ENCODE data around the gene OOSP4B. TPM values are rescaled to one million over a fixed set of nuclear protein-coding genes. Genes with fewer than 3 reads are reported as not detected.
"Not testable (repeated sequence)": the region's sequence is repeated elsewhere in the genome, so short reads cannot be mapped to it uniquely, and the experiment has no call there.

Gene OOSP4B
- polyA plus RNA-seq, 2 of the 4 experiments (the other 2 are of a cell fraction) = not detected

DNA sequence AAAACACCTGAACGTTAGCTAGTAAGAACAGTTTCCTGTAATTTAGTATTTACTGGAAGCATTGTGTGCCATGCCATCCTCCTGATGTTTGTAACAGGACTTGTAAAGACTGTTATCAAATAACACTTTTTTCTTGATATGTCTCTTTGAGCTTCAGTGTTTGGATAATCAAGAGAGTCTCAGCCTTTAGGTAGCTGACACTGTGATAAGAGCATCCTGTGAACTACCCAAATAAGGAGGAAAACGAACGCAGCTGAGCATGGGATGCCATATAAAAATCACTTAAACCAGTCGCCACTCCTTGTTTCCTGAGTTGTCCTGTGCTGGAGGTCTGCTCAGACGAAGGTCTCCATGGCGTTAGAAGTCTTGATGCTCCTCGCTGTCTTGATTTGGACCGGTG, 23.1 kb downstream of the OOSP4B start, which contains the start of gene OOSP2:
OOSP2 (plus strand) TSS at position 301 of the 400 bp plus-strand sequence; CDS start at position 352, 51 bp downstream.
- Histone ChIP-seq H3K9me3 (no peaks in the 10 kb centered on the region), H3K4me3 (no peak within 1 kb of the TSS), H3K27ac (no peak within 1 kb of the TSS), H3K4me1 (no peaks in the 10 kb centered on the region), H3K4me2 (no peak within 1 kb of the TSS)
- FAIRE-seq = no peak
- 25% methylated on average over 8 of the region's 8 CpGs for WGBS (ENCODE audit: missing lambda C conversion rate)
- TF ChIP-seq, protein P1, sequence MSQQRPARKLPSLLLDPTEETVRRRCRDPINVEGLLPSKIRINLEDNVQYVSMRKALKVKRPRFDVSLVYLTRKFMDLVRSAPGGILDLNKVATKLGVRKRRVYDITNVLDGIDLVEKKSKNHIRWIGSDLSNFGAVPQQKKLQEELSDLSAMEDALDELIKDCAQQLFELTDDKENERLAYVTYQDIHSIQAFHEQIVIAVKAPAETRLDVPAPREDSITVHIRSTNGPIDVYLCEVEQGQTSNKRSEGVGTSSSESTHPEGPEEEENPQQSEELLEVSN (IDR thresholded peaks at IDR 0.05; ENCODE audit: borderline replicate concordance, low read depth) = no peak
- TF ChIP-seq, protein P2, sequence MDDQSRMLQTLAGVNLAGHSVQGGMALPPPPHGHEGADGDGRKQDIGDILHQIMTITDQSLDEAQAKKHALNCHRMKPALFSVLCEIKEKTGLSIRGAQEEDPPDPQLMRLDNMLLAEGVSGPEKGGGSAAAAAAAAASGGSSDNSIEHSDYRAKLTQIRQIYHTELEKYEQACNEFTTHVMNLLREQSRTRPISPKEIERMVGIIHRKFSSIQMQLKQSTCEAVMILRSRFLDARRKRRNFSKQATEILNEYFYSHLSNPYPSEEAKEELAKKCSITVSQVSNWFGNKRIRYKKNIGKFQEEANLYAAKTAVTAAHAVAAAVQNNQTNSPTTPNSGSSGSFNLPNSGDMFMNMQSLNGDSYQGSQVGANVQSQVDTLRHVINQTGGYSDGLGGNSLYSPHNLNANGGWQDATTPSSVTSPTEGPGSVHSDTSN (IDR thresholded peaks at IDR 0.05) = no peak
- no peak for TF ChIP-seq RAD21 (conservative IDR thresholded peaks at IDR 0.05 in 1 of 2, IDR thresholded peaks at IDR 0.05 in 1 of 2)
- TF ChIP-seq POLR2A (IDR thresholded peaks at IDR 0.05; ENCODE audit: low read length) = no peak
- no peak for TF ChIP-seq RCOR1 (IDR thresholded peaks at IDR 0.05; ENCODE audit: low read depth, low read length)
- ATAC-seq = no peak
- POLR2A ChIA-PET = no interaction called here
- CTCF ChIA-PET = no interaction called here
- no peak for DNase-seq (ENCODE audit: low read depth in 1 of 2, low spot score in 1 of 2)

DNA sequence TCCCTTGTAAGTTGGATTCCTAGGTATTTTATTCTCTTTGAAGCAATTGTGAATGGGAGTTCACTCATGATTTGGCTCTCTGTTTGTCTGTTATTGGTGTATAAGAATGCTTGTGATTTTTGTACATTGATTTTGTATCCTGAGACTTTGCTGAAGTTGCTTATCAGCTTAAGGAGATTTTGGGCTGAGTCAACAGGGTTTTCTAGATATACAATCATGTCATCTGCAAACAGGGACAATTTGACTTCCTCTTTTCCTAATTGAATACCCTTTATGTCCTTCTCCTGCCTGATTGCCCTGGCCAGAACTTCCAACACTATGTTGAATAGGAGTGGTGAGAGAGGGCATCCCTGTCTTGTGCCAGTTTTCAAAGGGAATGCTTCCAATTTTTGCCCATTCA, 33.4 kb downstream of the OOSP4B start:
- H3K27ac ChIP-seq; H3K9me3 ChIP-seq; H3K4me3 ChIP-seq; H3K4me2 ChIP-seq; CTCF ChIA-PET; ATAC-seq; DNase-seq (ENCODE audit: low read depth in 1 of 2, low spot score in 1 of 2); POLR2A ChIA-PET; H3K4me1 ChIP-seq; FAIRE-seq: not testable (repeated sequence)

DNA sequence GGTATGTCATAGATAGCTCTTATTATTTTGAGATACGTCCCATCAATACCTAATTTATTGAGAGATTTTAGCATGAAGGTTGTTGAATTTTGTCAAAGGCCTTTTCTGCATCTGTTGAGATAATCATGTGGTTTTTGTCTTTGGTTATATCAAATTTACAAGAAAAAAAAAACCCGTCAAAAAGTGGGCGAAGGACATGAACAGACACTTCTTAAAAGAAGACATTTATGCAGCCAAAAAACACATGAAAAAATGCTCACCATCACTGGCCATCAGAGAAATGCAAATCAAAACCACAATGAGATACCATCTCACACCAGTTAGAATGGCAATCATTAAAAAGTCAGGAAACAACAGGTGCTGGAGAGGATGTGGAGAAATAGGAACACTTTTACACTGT, 33.9 kb downstream of the OOSP4B start:
- POLR2A ChIA-PET; CTCF ChIA-PET; H3K4me3 ChIP-seq; FAIRE-seq; H3K4me2 ChIP-seq; H3K9me3 ChIP-seq; DNase-seq (ENCODE audit: low read depth in 1 of 2, low spot score in 1 of 2); ATAC-seq; H3K27ac ChIP-seq; H3K4me1 ChIP-seq: not testable (repeated sequence)
- WGBS (ENCODE audit: missing lambda C conversion rate) = 48% methylated on average over 3 of the region's 3 CpGs

DNA sequence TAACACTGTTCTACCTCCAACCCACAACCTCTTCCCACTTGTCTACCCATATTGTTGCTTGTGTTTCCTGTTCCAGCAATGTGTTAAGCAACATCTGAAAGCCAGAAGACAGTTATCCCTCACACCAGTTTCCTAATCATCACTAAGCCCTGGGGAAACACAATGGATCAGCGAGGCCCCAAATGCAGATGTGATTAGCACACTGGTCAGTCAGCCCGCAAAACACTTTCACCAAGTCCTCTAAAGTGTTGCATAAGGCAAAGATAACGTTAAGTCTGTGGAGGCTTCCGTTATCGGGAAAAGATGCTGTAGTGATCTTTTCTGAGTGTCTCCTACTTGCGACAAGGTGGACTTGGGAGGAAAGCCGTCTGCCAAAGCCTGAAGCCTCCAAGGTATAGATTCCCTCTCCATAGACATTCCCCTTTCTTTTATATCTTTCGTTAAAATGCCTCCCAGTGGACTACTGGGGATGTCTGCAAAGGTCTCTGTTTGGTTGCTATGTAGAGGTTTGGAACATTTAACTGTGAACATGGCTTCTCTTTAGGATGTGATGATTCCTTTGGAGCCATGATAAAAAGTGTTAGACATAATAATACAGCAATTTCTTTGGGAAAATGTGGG, 39.5 kb downstream of the OOSP4B start, which contains the start of gene MS4A3:
MS4A3 (plus strand) TSS at position 317 of the 621 bp plus-strand sequence. CDS start 4,496 bp downstream, outside the sequence.
- DNase-seq (ENCODE audit: low read depth in 1 of 2, low spot score in 1 of 2) (no peak), FAIRE-seq (no peak), ATAC-seq (peak in 1 of 2 experiments; percentile 50; a peak in 1 of 6 replicates)
- H3K27ac ChIP-seq = no peak within 1 kb of the TSS
- CTCF ChIA-PET = no interaction called here
- WGBS (ENCODE audit: missing lambda C conversion rate) = 26% methylated on average over 8 of the region's 8 CpGs
- H3K4me3 ChIP-seq = no peak within 1 kb of the TSS
- TF ChIP-seq, protein P2 (IDR thresholded peaks at IDR 0.05) = no peak
- TF ChIP-seq, protein P3, sequence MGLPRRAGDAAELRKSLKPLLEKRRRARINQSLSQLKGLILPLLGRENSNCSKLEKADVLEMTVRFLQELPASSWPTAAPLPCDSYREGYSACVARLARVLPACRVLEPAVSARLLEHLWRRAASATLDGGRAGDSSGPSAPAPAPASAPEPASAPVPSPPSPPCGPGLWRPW (IDR thresholded peaks at IDR 0.05) = no peak
- TF ChIP-seq HEYL (CRISPR knock-in tag; IDR thresholded peaks at IDR 0.05) (no peak), HOXB13 (CRISPR knock-in tag; IDR thresholded peaks at IDR 0.05; ENCODE audit: low read depth) (no peak), POLR2AphosphoS2 (conservative IDR thresholded peaks at IDR 0.05; ENCODE audit: low read length) (no peak), JUN (IDR thresholded peaks at IDR 0.05) (no peak), MYC (IDR thresholded peaks at IDR 0.05; ENCODE audit: borderline replicate concordance, low read length) (no peak), HOXA7 (CRISPR knock-in tag; IDR thresholded peaks at IDR 0.05) (no peak)
- POLR2A ChIA-PET = no interaction called here
- no peak within 1 kb of the TSS for H3K4me2 ChIP-seq
- no peaks in the 10 kb centered on the region for H3K9me3 ChIP-seq
- H3K4me1 ChIP-seq = no peaks in the 10 kb centered on the region

DNA sequence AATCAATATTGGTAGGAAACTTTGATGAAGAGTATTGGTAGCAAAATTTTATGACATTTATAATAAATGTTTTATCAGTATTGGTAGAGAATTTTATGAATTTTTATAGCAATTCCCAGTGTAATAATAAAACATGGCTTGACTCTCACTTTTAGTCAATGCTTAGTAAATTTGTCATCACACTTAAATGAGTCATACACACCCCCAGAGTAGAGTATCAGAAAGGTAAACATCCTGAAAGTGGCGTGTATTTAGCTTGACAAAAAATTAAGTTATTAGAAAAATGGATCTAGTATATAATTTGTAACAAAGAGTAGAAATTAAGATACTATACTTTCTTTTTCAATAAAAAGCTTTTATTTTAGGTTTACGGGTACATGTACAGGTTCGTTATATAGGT, 42.1 kb downstream of the OOSP4B start:
- no peaks in the 10 kb centered on the region for H3K9me3 ChIP-seq
- TF ChIP-seq CBX8 (IDR thresholded peaks at IDR 0.05) = no peak
- TF ChIP-seq NPAS2 (CRISPR knock-in tag; IDR thresholded peaks at IDR 0.05; ENCODE audit: borderline replicate concordance) = no peak
- TF ChIP-seq EHMT2 (IDR thresholded peaks at IDR 0.05; ENCODE audit: low read depth) = no peak
- TF ChIP-seq MYC (IDR thresholded peaks at IDR 0.05; ENCODE audit: borderline replicate concordance, low read length) = no peak
- TF ChIP-seq SREBF2 (IDR thresholded peaks at IDR 0.05) = no peak
- TF ChIP-seq TFCP2L1 (CRISPR knock-in tag; IDR thresholded peaks at IDR 0.05) = no peak
- no peak for TF ChIP-seq JUNB (IDR thresholded peaks at IDR 0.05)
- no peak for TF ChIP-seq SMC3 (IDR thresholded peaks at IDR 0.05)
- TF ChIP-seq FOSL2 (IDR thresholded peaks at IDR 0.05) = no peak
- no peak for TF ChIP-seq FOSL2 (CRISPR knock-in tag; IDR thresholded peaks at IDR 0.05)
- TF ChIP-seq RARB (CRISPR knock-in tag; IDR thresholded peaks at IDR 0.05) = no peak
- TF ChIP-seq TP53 (CRISPR knock-in tag; IDR thresholded peaks at IDR 0.05) = no peak
- TF ChIP-seq NR3C1 (IDR thresholded peaks at IDR 0.05) = no peak
- TF ChIP-seq GATA3 (IDR thresholded peaks at IDR 0.05; ENCODE audit: borderline replicate concordance) = no peak
- no peak overlapping the region for H3K4me3 ChIP-seq
- H3K4me1 ChIP-seq = no peaks in the 10 kb centered on the region
- CTCF ChIA-PET = no interaction called here
- 22% methylated on average over 3 of the region's 3 CpGs for WGBS (ENCODE audit: missing lambda C conversion rate)
- H3K4me2 ChIP-seq = no peak overlapping the region
- POLR2A ChIA-PET = no interaction called here
- no peak overlapping the region for H3K27ac ChIP-seq
- DNase-seq (ENCODE audit: low read depth in 1 of 2, low spot score in 1 of 2) = no peak
- no peak for FAIRE-seq
- no peak for ATAC-seq
